HCT116 (cell line): ENCODE measurements around the gene NGF.

Source experiments
- ELF1 ChIP-seq: IDR thresholded peaks from 2 replicates; pipeline ENCODE4 v1.6.1; 2012; ENCODE audit warnings: low read depth, borderline replicate concordance
- EZH2 ChIP-seq: fragments of 200-600 bp; sonication (generic); IDR thresholded peaks from 2 replicates; pipeline ENCODE4 v1.6.1; 2017; ENCODE audit warnings: antibody characterized with exemption, mixed run types
- EZH2phosphoT487 ChIP-seq: fragments of 200-600 bp; IDR thresholded peaks from 2 replicates; pipeline ENCODE4 v1.6.1; 2018; ENCODE audit warnings: antibody characterized with exemption, borderline replicate concordance
- JUND ChIP-seq: IDR thresholded peaks from 2 replicates; pipeline ENCODE4 v1.6.1; 2012
- POLR2A ChIP-seq: IDR thresholded peaks from 2 replicates; pipeline ENCODE4 v1.7.0; 2011; ENCODE audit warnings: borderline replicate concordance; ENCODE audit not compliant: insufficient read depth, insufficient read length; ENCODE audit errors: extremely low read depth
- POLR2AphosphoS5 ChIP-seq: IDR thresholded peaks from 2 replicates; pipeline ENCODE4 v1.6.1; 2011; ENCODE audit warnings: mild to moderate bottlenecking, low read depth, low read length, moderate library complexity
- SIN3A ChIP-seq: IDR thresholded peaks from 2 replicates; pipeline ENCODE4 v1.6.1; 2012; ENCODE audit warnings: low read depth
- TF ChIP-seq, protein P1 (sequence below), 3 experiments: fragments of 200-600 bp in 1 of 3; sonication (generic) in 1 of 3; IDR thresholded peaks in 2 of 3; conservative IDR thresholded peaks in 1 of 3; 2 replicates each; pipeline ENCODE4 v1.5.1; 2012 to 2017; ENCODE audit warnings: low read depth in 2 of 3, low read length in 2 of 3, antibody characterized with exemption in 1 of 3, borderline replicate concordance in 1 of 3, control low read depth in 1 of 3, mild to moderate bottlenecking in 1 of 3, mixed read lengths in 1 of 3, mixed run types in 1 of 3, moderate library complexity in 1 of 3; ENCODE audit not compliant: insufficient read depth in 1 of 3
- TF ChIP-seq, protein P2 (sequence below): IDR thresholded peaks from 2 replicates; pipeline ENCODE4 v1.6.1; 2012
- TF ChIP-seq, protein P3 (sequence below): IDR thresholded peaks from 2 replicates; pipeline ENCODE4 v1.6.1; 2012; ENCODE audit warnings: low read depth

DNA sequence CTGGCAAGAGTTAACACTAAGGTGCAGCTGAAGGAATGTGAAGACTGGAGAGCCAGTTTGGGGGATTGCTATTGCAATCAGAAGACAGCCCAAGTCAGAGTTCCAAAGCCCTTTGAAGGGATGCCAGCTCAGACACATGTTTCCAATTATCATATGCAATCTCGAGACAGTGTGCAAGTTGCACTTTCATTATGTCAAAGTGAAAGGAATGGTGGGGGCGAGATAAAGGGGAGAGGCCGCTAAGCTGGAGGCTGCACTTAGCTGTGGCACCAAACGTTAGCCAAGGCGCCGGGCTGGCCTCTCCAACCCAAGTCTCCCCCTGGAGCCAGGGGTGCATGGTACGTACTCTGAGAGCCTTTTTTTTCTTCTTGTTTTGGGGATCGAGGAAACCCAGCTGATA lies 58.0 kb downstream of the NGF start:
- TF ChIP-seq, protein P1, sequence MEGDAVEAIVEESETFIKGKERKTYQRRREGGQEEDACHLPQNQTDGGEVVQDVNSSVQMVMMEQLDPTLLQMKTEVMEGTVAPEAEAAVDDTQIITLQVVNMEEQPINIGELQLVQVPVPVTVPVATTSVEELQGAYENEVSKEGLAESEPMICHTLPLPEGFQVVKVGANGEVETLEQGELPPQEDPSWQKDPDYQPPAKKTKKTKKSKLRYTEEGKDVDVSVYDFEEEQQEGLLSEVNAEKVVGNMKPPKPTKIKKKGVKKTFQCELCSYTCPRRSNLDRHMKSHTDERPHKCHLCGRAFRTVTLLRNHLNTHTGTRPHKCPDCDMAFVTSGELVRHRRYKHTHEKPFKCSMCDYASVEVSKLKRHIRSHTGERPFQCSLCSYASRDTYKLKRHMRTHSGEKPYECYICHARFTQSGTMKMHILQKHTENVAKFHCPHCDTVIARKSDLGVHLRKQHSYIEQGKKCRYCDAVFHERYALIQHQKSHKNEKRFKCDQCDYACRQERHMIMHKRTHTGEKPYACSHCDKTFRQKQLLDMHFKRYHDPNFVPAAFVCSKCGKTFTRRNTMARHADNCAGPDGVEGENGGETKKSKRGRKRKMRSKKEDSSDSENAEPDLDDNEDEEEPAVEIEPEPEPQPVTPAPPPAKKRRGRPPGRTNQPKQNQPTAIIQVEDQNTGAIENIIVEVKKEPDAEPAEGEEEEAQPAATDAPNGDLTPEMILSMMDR (IDR thresholded peaks at IDR 0.05 in 2 of 3, conservative IDR thresholded peaks at IDR 0.05 in 1 of 3; ENCODE audit: borderline replicate concordance in 1 of 3, insufficient read depth in 1 of 3, low read depth in 2 of 3, low read length in 2 of 3), result no peak
- TF ChIP-seq POLR2A, result no peak
- TF ChIP-seq, protein P2, sequence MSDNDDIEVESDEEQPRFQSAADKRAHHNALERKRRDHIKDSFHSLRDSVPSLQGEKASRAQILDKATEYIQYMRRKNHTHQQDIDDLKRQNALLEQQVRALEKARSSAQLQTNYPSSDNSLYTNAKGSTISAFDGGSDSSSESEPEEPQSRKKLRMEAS, result no peak
- TF ChIP-seq ELF1, result no peak
- TF ChIP-seq SIN3A, result no peak
- no peak for TF ChIP-seq EZH2phosphoT487
- TF ChIP-seq, protein P3, sequence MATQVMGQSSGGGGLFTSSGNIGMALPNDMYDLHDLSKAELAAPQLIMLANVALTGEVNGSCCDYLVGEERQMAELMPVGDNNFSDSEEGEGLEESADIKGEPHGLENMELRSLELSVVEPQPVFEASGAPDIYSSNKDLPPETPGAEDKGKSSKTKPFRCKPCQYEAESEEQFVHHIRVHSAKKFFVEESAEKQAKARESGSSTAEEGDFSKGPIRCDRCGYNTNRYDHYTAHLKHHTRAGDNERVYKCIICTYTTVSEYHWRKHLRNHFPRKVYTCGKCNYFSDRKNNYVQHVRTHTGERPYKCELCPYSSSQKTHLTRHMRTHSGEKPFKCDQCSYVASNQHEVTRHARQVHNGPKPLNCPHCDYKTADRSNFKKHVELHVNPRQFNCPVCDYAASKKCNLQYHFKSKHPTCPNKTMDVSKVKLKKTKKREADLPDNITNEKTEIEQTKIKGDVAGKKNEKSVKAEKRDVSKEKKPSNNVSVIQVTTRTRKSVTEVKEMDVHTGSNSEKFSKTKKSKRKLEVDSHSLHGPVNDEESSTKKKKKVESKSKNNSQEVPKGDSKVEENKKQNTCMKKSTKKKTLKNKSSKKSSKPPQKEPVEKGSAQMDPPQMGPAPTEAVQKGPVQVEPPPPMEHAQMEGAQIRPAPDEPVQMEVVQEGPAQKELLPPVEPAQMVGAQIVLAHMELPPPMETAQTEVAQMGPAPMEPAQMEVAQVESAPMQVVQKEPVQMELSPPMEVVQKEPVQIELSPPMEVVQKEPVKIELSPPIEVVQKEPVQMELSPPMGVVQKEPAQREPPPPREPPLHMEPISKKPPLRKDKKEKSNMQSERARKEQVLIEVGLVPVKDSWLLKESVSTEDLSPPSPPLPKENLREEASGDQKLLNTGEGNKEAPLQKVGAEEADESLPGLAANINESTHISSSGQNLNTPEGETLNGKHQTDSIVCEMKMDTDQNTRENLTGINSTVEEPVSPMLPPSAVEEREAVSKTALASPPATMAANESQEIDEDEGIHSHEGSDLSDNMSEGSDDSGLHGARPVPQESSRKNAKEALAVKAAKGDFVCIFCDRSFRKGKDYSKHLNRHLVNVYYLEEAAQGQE, result no peak
- no peak for TF ChIP-seq EZH2
- TF ChIP-seq POLR2AphosphoS5, result no peak
- no peak for TF ChIP-seq JUND
